GM19397 (cell line): ENCODE results near the gene STYXL2.

Experiments
- ATAC-seq: cut with Tn5 transposase; IDR thresholded peaks from one replicate; pipeline ENCODE4 v1.9.1; 2021; ENCODE audit warnings: mild to moderate bottlenecking, moderate library complexity; ENCODE audit not compliant: unreplicated experiment

STYXL2 gene

DNA sequence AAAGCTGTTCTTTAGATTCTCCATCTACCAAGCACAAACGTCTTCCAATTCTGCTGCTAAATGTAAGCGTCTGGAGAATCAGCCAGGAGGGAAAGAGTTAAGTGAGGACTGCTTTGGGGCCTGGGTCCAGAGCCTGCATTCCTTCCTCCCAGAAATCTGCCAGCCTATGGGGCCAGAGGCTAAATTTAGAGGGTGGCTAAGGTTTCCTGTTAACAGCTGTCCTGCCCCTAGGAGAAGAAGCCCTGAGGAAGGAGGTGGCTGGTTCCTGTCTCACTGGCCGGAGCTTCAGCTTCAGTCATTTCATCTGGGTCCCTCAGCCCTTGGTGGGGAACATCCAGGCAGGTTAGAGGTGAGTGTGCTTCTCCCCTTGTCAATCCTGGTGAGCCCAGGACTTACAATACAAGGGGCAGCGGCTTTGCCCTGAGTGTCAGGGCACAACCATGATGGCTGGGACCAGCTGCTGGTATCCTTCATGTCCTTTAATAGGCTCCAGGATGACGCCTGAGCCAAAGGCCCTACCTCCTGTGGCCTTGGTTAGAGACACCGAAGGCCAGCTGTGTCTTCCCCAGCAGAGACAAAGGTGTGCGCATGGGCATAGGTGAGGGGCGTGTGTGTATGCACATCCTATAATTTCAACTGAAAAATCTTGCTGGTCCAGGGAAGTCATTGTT lies at the start of gene STYXL2:
STYXL2 (plus strand) TSS at position 230 of the 671 bp plus-strand sequence. CDS start 775 bp downstream, outside the sequence.
- no peak for ATAC-seq

GRCh38 chr1:167051907-167052306 lies 42.0 kb upstream of the STYXL2 start:
- ATAC-seq, result no peak

DNA sequence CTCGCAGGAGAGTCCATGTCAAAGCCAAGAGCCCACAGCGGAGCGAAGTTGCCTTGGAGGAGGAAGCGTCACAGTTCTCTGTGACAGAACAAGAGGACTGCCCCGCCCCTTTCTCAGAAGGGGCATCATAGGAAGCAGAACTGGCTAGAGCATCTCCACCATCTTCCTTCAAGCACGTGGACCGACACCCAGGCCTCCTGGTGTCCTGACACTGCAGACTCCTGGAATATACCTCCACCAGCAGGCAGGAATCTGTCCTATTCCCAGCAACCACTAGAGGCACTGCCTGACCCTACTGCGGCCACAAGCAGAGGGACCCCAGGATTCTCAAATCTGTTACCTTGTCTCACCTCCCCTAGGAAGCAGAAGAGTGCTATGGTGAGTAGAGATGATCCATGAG lies 41.5 kb upstream of the STYXL2 start:
- ATAC-seq, result no peak

GRCh38 chr1:167054531-167054930 lies 39.3 kb upstream of the STYXL2 start:
- ATAC-seq, result no peak

DNA sequence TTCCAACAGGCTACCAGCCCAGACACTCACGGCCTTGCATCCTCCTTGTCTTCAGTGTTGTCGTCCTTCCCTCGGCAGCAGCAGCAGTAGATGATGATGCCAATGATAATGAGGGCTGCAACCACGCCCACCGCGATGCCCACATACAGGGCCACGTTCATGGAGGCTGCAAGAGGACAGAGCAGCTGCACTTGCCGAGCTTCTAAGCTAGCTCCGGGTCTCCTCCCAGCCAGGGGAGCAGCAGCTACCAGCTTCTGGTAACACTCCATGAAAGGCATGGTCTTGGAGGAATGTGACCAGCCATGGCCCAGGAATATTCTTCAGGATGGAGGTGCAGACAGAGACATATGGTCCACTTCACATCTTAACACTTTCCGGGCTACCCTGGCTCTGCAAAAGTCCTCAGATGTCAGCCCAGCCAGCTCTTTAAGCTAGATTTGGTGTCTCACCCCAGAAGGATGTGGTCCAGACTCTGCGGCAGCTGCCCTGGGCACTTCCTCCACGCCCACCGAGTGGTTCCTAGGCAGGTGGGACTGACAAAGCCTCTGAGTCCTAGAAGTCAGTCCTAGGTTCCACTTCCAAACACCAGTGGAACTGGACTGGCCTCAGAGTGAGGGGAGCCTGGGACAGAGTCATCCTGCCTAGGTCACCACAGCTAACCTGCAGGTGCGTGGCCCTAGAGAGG lies 38.8 kb upstream of the STYXL2 start:
- ATAC-seq, result no peak

GRCh38 chr1:167056529-167057231 lies 37.2 kb upstream of the STYXL2 start:
- ATAC-seq, result no peak

GRCh38 chr1:167057241-167057688 lies 36.6 kb upstream of the STYXL2 start:
- peak; percentile 79 for ATAC-seq

- no peak for ATAC-seq
Observed at GRCh38 chr1:167059045-167059808, 34.6 kb upstream of the STYXL2 start.

DNA sequence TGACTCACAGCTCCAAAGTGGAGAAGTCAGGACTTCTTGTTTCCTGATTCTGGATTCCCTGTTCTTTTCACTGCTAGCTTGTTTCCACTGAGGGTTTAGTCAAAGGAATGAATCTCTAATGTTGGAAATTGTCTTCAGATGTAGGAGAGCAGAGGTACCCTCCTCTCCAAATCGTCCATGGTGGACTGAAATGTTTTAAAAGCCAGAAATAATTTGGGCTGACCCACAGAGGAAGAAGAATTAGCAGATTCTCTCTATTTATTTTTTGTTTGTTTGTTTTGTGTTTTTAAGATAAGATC lies 34.1 kb upstream of the STYXL2 start:
- ATAC-seq, result no peak

- ATAC-seq, result no peak
Observed at GRCh38 chr1:167060141-167061072, 33.5 kb upstream of the STYXL2 start.

GRCh38 chr1:167061073-167061464 lies 32.8 kb upstream of the STYXL2 start:
- ATAC-seq, result no peak

GRCh38 chr1:167064621-167065020 lies 29.3 kb upstream of the STYXL2 start:
- no peak for ATAC-seq

DNA sequence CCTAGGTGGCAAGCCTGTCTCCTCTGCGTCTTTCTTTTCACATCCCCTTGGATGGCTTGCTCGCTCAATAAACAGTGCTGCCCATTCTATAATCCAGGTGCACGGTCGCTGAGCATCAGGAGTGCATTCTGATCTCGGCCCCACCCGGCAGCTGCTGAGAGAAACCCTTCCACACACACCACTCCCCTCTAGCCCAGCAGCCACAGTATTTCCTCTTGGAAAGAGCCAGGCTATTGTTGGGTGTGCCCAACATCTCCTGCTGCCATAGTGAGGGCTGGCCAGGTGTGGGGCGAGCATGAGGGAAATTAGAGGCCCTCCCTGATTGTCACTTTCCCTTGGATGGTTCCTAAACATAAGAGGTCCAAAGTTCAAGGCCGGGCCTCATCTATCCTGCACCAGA lies 28.4 kb upstream of the STYXL2 start:
- no peak for ATAC-seq

DNA sequence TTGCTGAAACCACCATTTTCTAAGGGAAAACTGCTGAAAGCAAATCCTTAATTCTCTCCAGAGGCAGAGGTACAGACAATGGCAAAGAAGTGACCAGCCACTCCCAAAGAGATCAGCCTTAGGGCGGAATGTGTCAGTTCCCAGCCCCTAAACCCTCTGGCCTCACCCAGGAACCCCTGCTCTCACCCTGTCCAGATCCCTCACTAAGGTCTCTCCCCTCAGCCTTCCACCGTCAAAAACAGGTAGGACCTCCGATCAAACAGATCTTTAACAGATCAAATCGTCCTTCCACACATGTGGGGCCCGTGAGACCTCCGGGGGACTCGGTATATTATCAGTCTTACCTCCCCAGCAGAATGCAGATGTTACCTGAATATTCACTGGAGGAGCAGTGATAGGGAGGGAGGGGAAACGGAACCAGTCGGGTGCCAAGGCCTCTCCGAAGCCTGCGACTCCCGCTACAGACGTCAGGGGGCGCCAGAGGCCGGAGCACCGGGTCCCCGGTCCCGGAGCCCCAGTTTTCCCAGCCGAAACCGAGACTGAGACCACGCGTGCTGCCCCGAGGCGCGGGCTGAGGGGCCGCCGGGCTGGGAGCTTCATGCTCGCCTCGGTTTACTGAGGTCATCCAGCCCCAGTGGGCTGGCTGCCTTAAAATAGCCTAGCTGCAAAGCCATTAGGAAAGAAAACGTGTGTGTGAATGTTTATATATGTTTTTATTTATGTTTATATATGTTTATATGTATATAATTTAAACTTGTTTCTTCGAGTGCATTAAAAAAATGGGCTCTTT lies 27.3 kb upstream of the STYXL2 start:
- ATAC-seq, result peak; percentile 69

DNA sequence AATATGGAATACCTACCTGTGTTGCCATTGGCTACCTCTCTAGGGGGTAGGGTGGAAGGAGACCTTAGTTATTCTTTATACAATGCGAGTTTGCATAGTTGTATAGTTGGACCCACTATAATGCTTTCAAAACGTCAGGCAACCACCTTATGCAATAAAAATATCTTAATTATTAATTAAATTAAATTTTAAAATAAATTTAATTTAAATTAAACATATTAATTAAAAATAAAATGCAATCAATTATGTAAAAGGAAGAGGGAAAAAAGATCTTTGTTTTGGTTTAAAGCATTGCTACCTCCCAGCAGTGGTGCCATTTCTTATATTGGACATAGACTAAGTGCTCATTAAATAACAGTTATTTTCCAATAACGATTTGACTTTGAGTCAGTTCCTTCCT lies 26.0 kb upstream of the STYXL2 start:
- ATAC-seq, result no peak

GRCh38 chr1:167068761-167069160 lies 25.1 kb upstream of the STYXL2 start:
- no peak for ATAC-seq

DNA sequence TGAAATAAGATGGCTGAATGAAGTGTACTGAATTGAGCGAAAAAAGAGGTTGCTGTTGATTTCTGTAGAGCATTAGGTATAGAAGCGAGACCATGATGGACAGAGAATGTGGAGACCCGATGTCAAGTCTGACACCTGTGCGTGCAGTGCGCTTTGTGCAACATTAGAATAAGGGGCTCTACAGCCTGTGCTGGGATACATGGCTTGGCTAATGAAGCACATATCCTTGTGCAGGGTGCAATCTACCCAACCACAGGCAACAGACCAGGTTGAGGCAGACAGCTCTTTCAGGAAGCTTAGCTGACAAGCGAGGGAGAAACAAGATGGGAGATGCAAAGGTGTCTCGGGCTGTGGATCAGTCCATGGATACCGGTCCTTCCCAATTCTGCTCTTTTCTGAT lies 22.6 kb upstream of the STYXL2 start:
- no peak for ATAC-seq

DNA sequence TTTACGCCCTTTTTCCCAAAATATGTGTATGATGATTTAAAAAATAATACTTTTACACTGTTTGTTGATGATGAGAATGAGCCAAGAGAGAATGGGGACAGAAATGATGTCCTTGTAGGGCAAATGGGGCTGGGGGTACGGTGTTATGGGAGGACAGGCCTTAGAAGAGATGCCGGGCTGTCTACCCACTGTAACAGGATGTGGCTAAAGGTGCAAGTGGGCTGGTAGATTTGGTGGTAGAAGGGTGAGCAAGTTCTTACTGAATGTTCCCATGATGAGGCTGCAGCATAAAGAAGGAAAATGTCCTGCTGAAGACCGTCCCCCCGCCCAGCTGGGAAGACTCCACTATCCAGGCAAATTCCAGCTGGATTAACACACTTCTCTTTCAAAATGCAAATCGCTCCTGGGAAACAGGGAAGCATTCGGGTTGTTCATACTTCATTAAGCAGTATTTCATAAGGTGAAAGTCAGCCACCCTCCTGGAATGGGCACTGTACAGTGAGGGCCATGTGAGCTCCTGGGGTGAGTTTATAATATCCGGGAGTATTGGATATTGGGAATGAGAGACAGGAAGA lies 17.7 kb upstream of the STYXL2 start:
- no peak for ATAC-seq
